Measurements from ENCODE around the gene CAPRIN2.

CAPRIN2 gene

DNA sequence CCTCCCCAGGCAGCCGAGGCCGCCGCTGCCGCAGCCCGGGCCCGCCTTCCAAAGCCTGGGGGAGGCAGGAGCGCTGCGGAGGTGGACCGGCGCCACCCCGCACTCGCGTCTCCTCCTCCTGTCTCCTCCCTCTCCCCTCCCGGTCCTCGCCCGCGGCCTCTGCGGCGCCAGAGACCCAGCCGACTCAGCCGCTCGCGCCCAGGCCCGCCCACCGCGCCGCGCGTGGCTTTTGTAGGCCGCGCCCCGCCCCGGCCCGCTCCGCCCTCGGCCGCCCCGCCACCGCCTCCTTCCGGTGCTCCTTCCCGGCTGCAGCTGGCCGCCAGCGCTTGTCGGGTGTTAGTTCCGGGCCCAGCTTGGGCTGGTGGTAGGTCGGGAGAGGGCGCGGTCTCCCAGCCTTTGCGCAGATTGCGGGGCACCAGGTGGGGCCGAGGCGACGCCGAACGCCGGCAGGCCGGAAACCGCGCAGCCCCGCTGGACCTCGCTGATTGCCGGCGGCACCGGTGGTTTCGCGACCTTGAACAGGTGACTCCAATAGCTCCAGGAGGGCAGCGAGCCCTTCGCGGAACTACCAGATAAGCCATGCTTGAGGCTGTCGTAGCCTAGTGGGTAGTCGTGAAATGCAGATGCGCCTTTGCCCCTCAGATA lies at the start of gene CAPRIN2:
TSS of gene CAPRIN2 (minus strand) at position 202 of the 645 bp plus-strand sequence. CDS start 1,431 bp downstream, outside the sequence.
- H3K4me3 ChIP-seq (ENCODE audit: control insufficient read depth, low read depth, low read length): peak within 1 kb of the TSS; percentile 92
- DNase-seq (ENCODE audit: low read depth): peak; percentile 76
- TF ChIP-seq, protein P1, sequence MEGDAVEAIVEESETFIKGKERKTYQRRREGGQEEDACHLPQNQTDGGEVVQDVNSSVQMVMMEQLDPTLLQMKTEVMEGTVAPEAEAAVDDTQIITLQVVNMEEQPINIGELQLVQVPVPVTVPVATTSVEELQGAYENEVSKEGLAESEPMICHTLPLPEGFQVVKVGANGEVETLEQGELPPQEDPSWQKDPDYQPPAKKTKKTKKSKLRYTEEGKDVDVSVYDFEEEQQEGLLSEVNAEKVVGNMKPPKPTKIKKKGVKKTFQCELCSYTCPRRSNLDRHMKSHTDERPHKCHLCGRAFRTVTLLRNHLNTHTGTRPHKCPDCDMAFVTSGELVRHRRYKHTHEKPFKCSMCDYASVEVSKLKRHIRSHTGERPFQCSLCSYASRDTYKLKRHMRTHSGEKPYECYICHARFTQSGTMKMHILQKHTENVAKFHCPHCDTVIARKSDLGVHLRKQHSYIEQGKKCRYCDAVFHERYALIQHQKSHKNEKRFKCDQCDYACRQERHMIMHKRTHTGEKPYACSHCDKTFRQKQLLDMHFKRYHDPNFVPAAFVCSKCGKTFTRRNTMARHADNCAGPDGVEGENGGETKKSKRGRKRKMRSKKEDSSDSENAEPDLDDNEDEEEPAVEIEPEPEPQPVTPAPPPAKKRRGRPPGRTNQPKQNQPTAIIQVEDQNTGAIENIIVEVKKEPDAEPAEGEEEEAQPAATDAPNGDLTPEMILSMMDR (IDR thresholded peaks at IDR 0.05; ENCODE audit: control insufficient read depth, insufficient read depth, low read depth, low read length, missing control alignments): peak; percentile 23

- no peak for DNase-seq (ENCODE audit: low read depth)
- H3K4me3 ChIP-seq (ENCODE audit: control insufficient read depth, low read depth, low read length): no peak overlapping the region
- TF ChIP-seq, protein P1 (IDR thresholded peaks at IDR 0.05; ENCODE audit: control insufficient read depth, insufficient read depth, low read depth, low read length, missing control alignments): no peak
Observed at GRCh38 chr12:30797689-30798088, 42.9 kb upstream of the CAPRIN2 start.

- DNase-seq (ENCODE audit: low read depth): no peak
- TF ChIP-seq, protein P1 (IDR thresholded peaks at IDR 0.05; ENCODE audit: control insufficient read depth, insufficient read depth, low read depth, low read length, missing control alignments): no peak
- H3K4me3 ChIP-seq (ENCODE audit: control insufficient read depth, low read depth, low read length): peak overlapping the region; percentile 78
Observed at GRCh38 chr12:30796891-30797371, 42.2 kb upstream of the CAPRIN2 start.

DNA sequence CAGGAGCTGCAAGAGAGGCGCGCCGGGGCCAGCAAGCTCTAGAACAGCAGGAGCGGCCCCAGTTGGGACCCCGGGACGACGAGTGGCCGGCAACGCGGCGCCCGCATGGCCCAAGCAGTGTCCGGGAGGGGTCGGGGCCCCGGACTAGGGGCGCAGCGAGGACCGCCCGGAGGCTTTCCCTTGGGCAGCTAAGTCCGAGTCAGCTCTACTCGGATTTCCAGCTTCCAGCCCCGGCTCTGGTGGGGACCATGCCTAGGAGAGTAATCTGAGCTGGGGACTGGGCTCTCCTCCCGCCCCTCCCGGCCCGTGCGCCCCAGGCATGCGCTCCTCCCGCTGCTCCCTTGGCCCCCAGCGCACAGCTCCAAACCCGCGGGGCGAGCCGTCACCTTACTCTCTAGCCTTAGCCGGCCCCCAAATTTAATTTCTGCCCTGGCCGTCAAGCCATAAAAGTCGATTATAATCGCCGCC lies 41.6 kb upstream of the CAPRIN2 start:
- TF ChIP-seq, protein P1 (IDR thresholded peaks at IDR 0.05; ENCODE audit: control insufficient read depth, insufficient read depth, low read depth, low read length, missing control alignments): no peak
- peak overlapping the region; percentile 78 for H3K4me3 ChIP-seq (ENCODE audit: control insufficient read depth, low read depth, low read length)
- DNase-seq (ENCODE audit: low read depth): no peak

DNA sequence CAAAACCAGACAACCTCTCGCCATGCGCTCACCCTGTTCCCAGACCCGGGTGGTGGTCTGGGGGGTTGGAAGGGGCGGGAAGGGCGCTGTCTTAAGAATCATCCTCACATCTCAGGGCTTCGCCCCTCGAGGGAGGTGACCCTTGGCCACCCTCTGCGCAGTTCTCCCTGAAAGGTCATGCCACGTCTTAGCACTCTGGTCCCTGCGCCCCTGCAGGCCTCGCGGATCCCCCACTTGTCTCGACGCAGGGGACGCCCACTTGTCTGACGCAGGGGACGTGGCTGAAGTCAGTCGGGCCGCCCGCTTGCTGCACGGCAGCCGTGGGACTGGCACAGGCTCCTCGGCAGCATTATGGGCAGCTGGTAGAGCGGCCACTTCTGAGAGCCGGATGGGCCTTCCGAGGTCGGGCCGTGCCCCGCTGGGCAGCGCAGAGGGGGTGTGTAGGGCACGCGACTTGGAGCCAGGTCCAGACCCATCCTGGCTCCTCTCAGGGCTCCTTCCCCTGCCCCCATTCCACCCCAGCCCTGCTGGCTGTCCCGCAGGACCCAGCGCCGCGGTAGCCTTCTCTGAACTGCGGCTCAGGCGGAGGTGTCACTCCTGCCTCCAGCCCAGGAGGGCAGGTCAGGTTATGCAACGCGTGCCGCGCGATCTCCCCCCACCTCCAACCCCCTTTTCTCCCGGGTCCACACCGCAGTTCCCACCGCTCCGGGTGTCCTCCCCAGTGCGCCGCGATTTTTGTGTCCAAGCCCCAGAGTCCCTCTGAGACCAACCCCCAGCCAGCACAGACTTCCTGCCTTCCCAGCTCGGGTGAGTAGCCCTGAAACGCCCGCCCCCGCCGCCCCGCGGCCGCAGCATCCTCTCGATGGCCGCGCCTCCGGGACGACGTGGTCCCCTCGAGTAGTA lies 40.9 kb upstream of the CAPRIN2 start:
- TF ChIP-seq, protein P1 (IDR thresholded peaks at IDR 0.05; ENCODE audit: control insufficient read depth, insufficient read depth, low read depth, low read length, missing control alignments): peak; percentile 17
- no peak for DNase-seq (ENCODE audit: low read depth)
- H3K4me3 ChIP-seq (ENCODE audit: control insufficient read depth, low read depth, low read length): peak overlapping the region; percentile 78

GRCh38 chr12:30794591-30795409 lies 40.0 kb upstream of the CAPRIN2 start:
- H3K4me3 ChIP-seq (ENCODE audit: control insufficient read depth, low read depth, low read length): peak overlapping the region; percentile 78
- TF ChIP-seq, protein P1 (IDR thresholded peaks at IDR 0.05; ENCODE audit: control insufficient read depth, insufficient read depth, low read depth, low read length, missing control alignments): no peak

More at GRCh38 chr12:30794591-30795409, 40.0 kb upstream of the CAPRIN2 start:
- peak; percentile 71 for DNase-seq (ENCODE audit: low read depth)

Measured in AG09309 (cell line).